GM10847 (cell line): ENCODE measurements around the gene PLCL1.

Source experiments
- POLR2A ChIP-seq: IDR thresholded peaks from 2 replicates; pipeline ENCODE4 v1.6.1; 2011; ENCODE audit not compliant: insufficient read length; ENCODE audit errors: extremely low read depth

The PLCL1 gene

GRCh38 chr2:197804049-197804757, at the start of gene PLCL1:
Gene PLCL1 (plus strand): TSS chr2:197804593.
- no peak for TF ChIP-seq POLR2A

- TF ChIP-seq POLR2A = no peak
These were observed 45.4 kb upstream of the PLCL1 start for GRCh38 chr2:197759013-197759412.

GRCh38 chr2:197759625-197760292, 44.6 kb upstream of the PLCL1 start:
- no peak for TF ChIP-seq POLR2A

GRCh38 chr2:197760293-197760657, 44.1 kb upstream of the PLCL1 start:
- no peak for TF ChIP-seq POLR2A

- TF ChIP-seq POLR2A = no peak
These were observed 26.5 kb upstream of the PLCL1 start for GRCh38 chr2:197777823-197778407.

- no peak for TF ChIP-seq POLR2A
These were observed 25.1 kb upstream of the PLCL1 start for GRCh38 chr2:197779261-197779660.

DNA sequence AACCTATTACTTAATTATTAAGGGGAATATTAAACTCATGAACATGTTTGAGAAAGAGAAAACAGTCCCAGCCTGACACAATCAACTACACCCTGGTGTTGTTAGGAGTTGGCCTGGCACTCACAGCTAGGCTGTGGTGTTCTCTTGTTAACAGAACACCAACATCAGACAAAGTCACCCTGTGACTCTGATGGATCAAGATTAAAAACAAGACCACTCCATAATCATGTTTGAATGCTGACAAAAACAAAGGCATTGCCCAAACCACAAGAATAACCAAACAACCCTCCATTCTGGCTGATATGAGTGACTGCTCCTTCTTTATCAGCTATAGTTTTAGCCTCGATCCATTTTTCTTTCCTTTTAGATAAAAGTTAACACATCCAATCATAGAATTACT, 22.3 kb upstream of the PLCL1 start:
- TF ChIP-seq POLR2A = no peak

- TF ChIP-seq POLR2A = no peak
These were observed 19.1 kb upstream of the PLCL1 start, which contains the start of gene BOLL for GRCh38 chr2:197784956-197785941. Gene BOLL (minus strand): TSS chr2:197785319. CDS start chr2:197781850, 3,469 bp downstream.

DNA sequence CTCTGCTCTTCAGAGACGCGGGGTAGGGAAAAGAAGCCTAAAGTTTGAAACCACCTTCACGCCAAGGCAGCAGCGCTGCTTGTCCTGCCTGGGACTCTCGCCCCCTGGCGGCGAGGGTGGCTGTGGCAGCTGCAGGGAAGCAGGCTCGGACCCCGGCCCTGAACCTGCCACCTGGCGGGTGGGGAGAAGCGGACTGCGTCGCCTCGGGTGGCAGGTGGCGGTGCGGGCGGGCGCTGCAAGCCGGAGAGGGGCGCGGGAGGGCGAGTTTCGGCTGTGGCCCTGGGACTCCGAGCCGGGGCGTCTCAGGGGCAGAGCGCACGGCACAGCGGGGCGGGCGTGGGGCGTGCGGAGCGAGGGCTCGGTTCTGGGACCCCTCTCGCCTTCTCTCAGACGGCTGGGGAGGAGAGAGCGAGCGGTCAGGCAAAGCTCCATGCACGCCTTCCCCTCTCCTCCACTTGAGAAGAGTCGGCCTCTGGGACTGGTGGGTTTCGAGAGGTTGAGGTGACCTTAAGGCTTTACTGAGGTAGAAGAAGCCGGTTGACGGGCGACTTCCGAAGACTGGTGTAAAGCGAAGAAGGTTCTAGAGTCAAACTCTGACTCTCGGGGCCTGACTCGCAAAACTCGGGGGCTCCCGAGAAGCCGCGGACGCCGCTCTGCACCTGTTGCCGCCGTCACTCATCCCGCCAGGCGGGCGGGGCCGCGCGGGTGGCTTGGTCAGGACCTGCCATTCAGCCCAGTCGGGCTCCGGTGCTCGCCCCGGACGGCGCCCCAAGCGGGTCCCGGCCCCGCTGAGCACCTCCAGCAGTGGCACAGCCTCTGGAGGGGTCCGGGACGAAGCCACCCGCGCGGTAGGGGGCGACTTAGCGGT, 18.1 kb upstream of the PLCL1 start:
- TF ChIP-seq POLR2A = no peak

- no peak for TF ChIP-seq POLR2A
These were observed 10.9 kb upstream of the PLCL1 start for GRCh38 chr2:197793456-197793855.

GRCh38 chr2:197795277-197795676, 9.1 kb upstream of the PLCL1 start:
- TF ChIP-seq POLR2A = no peak

GRCh38 chr2:197798187-197798586, 6.2 kb upstream of the PLCL1 start:
- TF ChIP-seq POLR2A = no peak

- TF ChIP-seq POLR2A = no peak
These were observed 5.3 kb upstream of the PLCL1 start for GRCh38 chr2:197799068-197799467.

- no peak for TF ChIP-seq POLR2A
These were observed 4.3 kb upstream of the PLCL1 start for GRCh38 chr2:197800091-197800490.
